Pancreas (tissue), 10 donors: ENCODE data around the gene WNK1. TPM values are rescaled to one million over a fixed set of nuclear protein-coding genes. Genes with fewer than 3 reads are reported as not detected.
A peak's percentile ranks its signal among the peaks of the same experiment; 100 is the strongest.
"Not testable (repeated sequence)": the region's sequence is repeated elsewhere in the genome, so short reads cannot be mapped to it uniquely, and the experiment has no call there.

ENCODE experiments used
- ATAC-seq, 4 donors: fragments of 200-7000 bp; cut with Tn5 transposase; one replicate each; pipeline versions ENCODE4 v1.8.0 to v1.9.1; 2020; ENCODE audit warnings: mild to moderate bottlenecking in 4 of 4, moderate library complexity in 4 of 4
- DNase-seq, 6 donors: peaks; one replicate each; pipeline ENCODE4 v3.0.0-alpha.2; 2020
- FAIRE-seq: peaks from 2 replicates; lab custom pipeline; 2012; peaks lifted over from hg19 to GRCh38; lab: Jason Lieb, UNC
- H3K27ac ChIP-seq, 4 donors: fragments of 200-600 bp; sonication (generic); 1 replicate in 3 of 4; 2 replicates in 1 of 4; pipeline versions ENCODE4 v1.5.0 to v1.8.0; 2020
- H3K27me3 ChIP-seq, 4 donors: fragments of 200-600 bp; one replicate each; pipeline ENCODE4 v1.8.0; 2021
- H3K36me3 ChIP-seq, 3 donors: fragments of 200-600 bp; sonication (generic) in 1 of 3; one replicate each; pipeline versions ENCODE4 v1.5.0 to v1.8.0; 2020 to 2021
- H3K4me1 ChIP-seq, 3 donors: fragments of 200-600 bp; one replicate each; pipeline ENCODE4 v1.8.0; 2021
- H3K4me3 ChIP-seq, 4 donors: fragments of 200-600 bp; sonication (generic) in 2 of 4; one replicate each; pipeline versions ENCODE4 v1.5.0 to v1.8.0; 2020 to 2021
- H3K9me3 ChIP-seq, 4 donors: fragments of 200-600 bp; one replicate each; pipeline ENCODE4 v1.8.0; 2021
- whole genome bisulfite sequencing, 2 donors: extraction: QIAGEN DNeasy Blood & Tissue Kit; methylation state at CpG; one replicate each; pipeline ENCODE4 v1.1.7; 2013; 5-methylcytosine and 5-hydroxymethylcytosine counted together
- intact Hi-C, 3 donors: fragments of 100-400 bp; cut with DNase I; formaldehyde crosslinking; loops; one replicate each; pipeline versions ENCODE4 v1.11.1 to v1.14.2; 2022
- polyA plus RNA-seq, 2 donors: library from polyadenylated mRNA; stranded (reverse); fragments of 200-250 nt; gene quantifications; one replicate each; pipeline ENCODE4 v1.2.3, GENCODE V29; 2013
- total RNA-seq, 6 donors: library from RNA; stranded (reverse); fragmentation: NEBNext Ultra II Directional in 4 of 6; extraction: Animal tissue kit (Norgen Biotek cat#: 25700) in 4 of 6; gene quantifications; one replicate each; pipeline versions ENCODE4 v1.2.1 to v1.2.4, GENCODE V29; 2021 to 2023
- TF ChIP-seq, protein P1 (sequence below), 4 donors: fragments of 200-600 bp; sonication (generic) in 3 of 4; IDR thresholded peaks; one replicate each; pipeline versions ENCODE4 v1.5.0 to v1.8.0; 2021; ENCODE audit warnings: antibody characterized with exemption in 4 of 4
- donor health status: healthy with polysubstance abuse.
- donor health status: DM: no; HTN: no; CAD: no; lungs with moderate emphysema.
- donor health status: DM: no; HTN: no; CAD: no.
- donor health status: control.
- donor health status: control.
- donor health status: Bipolar disorder and iron deficiency.
- donor health status: DM: yes; HTN: yes; CAD: no.
- donor health status: DM: no; HTN: no; CAD: no.
- donor health status: DM: no; HTN: no; CAD: no.
- donor health status: DM: yes; HTN: yes; CAD: no.

The WNK1 gene
- total and polyA plus RNA-seq, 8 donors = 10.9 to 73.9 (median 39.6) TPM

- Histone ChIP-seq H3K9me3 (no peaks in the 10 kb centered on the region), H3K36me3 (no peaks in the 10 kb centered on the region), H3K27ac (no peak overlapping the region), H3K27me3 (no peaks in the 10 kb centered on the region), H3K4me1 (no peaks in the 10 kb centered on the region), H3K4me3 (no peak overlapping the region)
- FAIRE-seq (no peak), DNase-seq (no peak), ATAC-seq (no peak)
- TF ChIP-seq, protein P1, sequence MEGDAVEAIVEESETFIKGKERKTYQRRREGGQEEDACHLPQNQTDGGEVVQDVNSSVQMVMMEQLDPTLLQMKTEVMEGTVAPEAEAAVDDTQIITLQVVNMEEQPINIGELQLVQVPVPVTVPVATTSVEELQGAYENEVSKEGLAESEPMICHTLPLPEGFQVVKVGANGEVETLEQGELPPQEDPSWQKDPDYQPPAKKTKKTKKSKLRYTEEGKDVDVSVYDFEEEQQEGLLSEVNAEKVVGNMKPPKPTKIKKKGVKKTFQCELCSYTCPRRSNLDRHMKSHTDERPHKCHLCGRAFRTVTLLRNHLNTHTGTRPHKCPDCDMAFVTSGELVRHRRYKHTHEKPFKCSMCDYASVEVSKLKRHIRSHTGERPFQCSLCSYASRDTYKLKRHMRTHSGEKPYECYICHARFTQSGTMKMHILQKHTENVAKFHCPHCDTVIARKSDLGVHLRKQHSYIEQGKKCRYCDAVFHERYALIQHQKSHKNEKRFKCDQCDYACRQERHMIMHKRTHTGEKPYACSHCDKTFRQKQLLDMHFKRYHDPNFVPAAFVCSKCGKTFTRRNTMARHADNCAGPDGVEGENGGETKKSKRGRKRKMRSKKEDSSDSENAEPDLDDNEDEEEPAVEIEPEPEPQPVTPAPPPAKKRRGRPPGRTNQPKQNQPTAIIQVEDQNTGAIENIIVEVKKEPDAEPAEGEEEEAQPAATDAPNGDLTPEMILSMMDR (IDR thresholded peaks at IDR 0.05) = no peak
- intact Hi-C loops = no loop called here
Measured at GRCh38 chr12:843609-844008, 91.2 kb downstream of the WNK1 start.

- no peaks in the 10 kb centered on the region for H3K27me3 ChIP-seq
- H3K4me1 ChIP-seq = no peaks in the 10 kb centered on the region
- FAIRE-seq (no peak), ATAC-seq (no peak), DNase-seq (no peak)
- H3K4me3 ChIP-seq = no peak overlapping the region
- 88 to 89% methylated on average over 2 of the region's 2 CpGs for WGBS, 2 donors
- no peak overlapping the region for H3K27ac ChIP-seq
- H3K9me3 ChIP-seq = no peaks in the 10 kb centered on the region
- TF ChIP-seq, protein P1 (IDR thresholded peaks at IDR 0.05) = no peak
- intact Hi-C loops = no loop called here
- H3K36me3 ChIP-seq = no peaks in the 10 kb centered on the region
Measured at GRCh38 chr12:846421-846820, 94.0 kb downstream of the WNK1 start.

- Histone ChIP-seq H3K27ac (no peak overlapping the region), H3K4me3 (no peak overlapping the region), H3K36me3 (no peaks in the 10 kb centered on the region), H3K4me1 (peaks cover 0 to 3% (median 0%) of the 10 kb centered on the region in 3 donors), H3K9me3 (no peaks in the 10 kb centered on the region), H3K27me3 (no peaks in the 10 kb centered on the region)
- TF ChIP-seq, protein P1 (IDR thresholded peaks at IDR 0.05) = no peak
- ATAC-seq = peak in 2 of 4 donors; percentile 14 to 31
- WGBS, 2 donors = 75 to 86% methylated on average over 2 of the region's 2 CpGs
- intact Hi-C loops = no loop called here
- DNase-seq = no peak
- no peak for FAIRE-seq
Measured at GRCh38 chr12:848173-848865, 95.9 kb downstream of the WNK1 start.

GRCh38 chr12:848882-849527 lies 96.6 kb downstream of the WNK1 start:
- no peak for ATAC-seq
- Histone ChIP-seq H3K4me1 (peaks cover 0 to 5% (median 0%) of the 10 kb centered on the region in 3 donors), H3K36me3 (no peaks in the 10 kb centered on the region), H3K27ac (no peak overlapping the region), H3K4me3 (no peak overlapping the region), H3K27me3 (no peaks in the 10 kb centered on the region), H3K9me3 (no peaks in the 10 kb centered on the region)
- DNase-seq = no peak
- TF ChIP-seq, protein P1 (IDR thresholded peaks at IDR 0.05) = no peak
- intact Hi-C loops = no loop called here
- no peak for FAIRE-seq
- WGBS, 2 donors = 91 to 93% methylated on average over 2 of the region's 2 CpGs

DNA sequence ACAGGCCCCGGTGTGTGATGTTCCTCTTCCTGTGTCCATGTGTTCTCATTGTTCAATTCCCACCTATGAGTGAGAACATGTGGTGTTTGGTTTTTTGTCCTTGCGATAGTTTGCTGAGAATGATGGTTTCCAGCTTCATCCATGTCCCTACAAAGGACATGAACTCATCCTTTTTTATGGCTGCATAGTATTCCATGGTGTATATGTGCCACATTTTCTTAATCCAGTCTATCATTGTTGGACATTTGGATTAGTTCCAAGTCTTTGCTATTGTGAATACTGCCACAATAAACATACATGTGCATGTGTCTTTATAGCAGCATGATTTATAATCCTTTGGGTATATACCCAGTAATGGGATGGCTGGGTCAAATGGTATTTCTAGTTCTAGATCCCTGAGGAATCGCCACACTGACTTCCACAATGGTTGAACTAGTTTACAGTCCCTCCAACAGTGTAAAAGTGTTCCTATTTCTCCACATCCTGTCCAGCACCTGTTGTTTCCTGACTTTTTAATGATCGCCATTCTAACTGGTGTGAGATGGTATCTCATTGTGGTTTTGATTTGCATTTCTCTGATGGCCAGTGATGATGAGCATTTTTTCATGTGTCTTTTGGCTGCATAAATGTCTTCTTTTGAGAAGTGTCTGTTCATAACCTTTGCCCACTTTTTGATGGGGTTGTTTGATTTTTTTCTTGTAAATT lies 97.5 kb downstream of the WNK1 start:
- intact Hi-C loops, H3K9me3 ChIP-seq, DNase-seq, H3K27ac ChIP-seq, H3K4me1 ChIP-seq, FAIRE-seq, H3K4me3 ChIP-seq, H3K36me3 ChIP-seq, ATAC-seq, H3K27me3 ChIP-seq: not testable (repeated sequence)
- WGBS, 2 donors = 97 to 100% methylated on average over 2 of the region's 4 CpGs
